ENCODE measurements around the gene HELZ. TPM values are rescaled to one million over a fixed set of nuclear protein-coding genes. Genes with fewer than 3 reads are reported as not detected.
"Not testable (repeated sequence)": the region's sequence is repeated elsewhere in the genome, so short reads cannot be mapped to it uniquely, and the experiment has no call there.

HELZ gene
- polyA plus RNA-seq, 2 of the 4 experiments (the other 2 are of a cell fraction), result 5.6 to 18.3 TPM

- TF ChIP-seq CHD4 (IDR thresholded peaks at IDR 0.05; ENCODE audit: borderline replicate concordance), result no peak
- no peak for TF ChIP-seq EHF (CRISPR knock-in tag; IDR thresholded peaks at IDR 0.05)
- TF ChIP-seq NFE2L2 (conservative IDR thresholded peaks at IDR 0.05; ENCODE audit: low read length), result no peak
- no peak for TF ChIP-seq RAD21 (conservative IDR thresholded peaks at IDR 0.05 in 1 of 2, IDR thresholded peaks at IDR 0.05 in 1 of 2)
- TF ChIP-seq, protein P1, sequence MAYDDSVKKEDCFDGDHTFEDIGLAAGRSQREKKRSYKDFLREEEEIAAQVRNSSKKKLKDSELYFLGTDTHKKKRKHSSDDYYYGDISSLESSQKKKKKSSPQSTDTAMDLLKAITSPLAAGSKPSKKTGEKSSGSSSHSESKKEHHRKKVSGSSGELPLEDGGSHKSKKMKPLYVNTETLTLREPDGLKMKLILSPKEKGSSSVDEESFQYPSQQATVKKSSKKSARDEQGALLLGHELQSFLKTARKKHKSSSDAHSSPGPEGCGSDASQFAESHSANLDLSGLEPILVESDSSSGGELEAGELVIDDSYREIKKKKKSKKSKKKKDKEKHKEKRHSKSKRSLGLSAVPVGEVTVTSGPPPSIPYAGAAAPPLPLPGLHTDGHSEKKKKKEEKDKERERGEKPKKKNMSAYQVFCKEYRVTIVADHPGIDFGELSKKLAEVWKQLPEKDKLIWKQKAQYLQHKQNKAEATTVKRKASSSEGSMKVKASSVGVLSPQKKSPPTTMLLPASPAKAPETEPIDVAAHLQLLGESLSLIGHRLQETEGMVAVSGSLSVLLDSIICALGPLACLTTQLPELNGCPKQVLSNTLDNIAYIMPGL (CRISPR knock-in tag; IDR thresholded peaks at IDR 0.05; ENCODE audit: borderline replicate concordance), result no peak
- TF ChIP-seq, protein P2, sequence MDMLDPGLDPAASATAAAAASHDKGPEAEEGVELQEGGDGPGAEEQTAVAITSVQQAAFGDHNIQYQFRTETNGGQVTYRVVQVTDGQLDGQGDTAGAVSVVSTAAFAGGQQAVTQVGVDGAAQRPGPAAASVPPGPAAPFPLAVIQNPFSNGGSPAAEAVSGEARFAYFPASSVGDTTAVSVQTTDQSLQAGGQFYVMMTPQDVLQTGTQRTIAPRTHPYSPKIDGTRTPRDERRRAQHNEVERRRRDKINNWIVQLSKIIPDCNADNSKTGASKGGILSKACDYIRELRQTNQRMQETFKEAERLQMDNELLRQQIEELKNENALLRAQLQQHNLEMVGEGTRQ (IDR thresholded peaks at IDR 0.05), result no peak
- TF ChIP-seq, protein P3, sequence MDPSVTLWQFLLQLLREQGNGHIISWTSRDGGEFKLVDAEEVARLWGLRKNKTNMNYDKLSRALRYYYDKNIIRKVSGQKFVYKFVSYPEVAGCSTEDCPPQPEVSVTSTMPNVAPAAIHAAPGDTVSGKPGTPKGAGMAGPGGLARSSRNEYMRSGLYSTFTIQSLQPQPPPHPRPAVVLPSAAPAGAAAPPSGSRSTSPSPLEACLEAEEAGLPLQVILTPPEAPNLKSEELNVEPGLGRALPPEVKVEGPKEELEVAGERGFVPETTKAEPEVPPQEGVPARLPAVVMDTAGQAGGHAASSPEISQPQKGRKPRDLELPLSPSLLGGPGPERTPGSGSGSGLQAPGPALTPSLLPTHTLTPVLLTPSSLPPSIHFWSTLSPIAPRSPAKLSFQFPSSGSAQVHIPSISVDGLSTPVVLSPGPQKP (IDR thresholded peaks at IDR 0.05; ENCODE audit: low read depth, low read length), result no peak
- no peak for TF ChIP-seq FOSL2 (IDR thresholded peaks at IDR 0.05)
- TF ChIP-seq FOSL2 (CRISPR knock-in tag; IDR thresholded peaks at IDR 0.05), result no peak
- TF ChIP-seq POLR2A (IDR thresholded peaks at IDR 0.05; ENCODE audit: low read length), result no peak
- no peak for TF ChIP-seq E2F6 (IDR thresholded peaks at IDR 0.05; ENCODE audit: borderline replicate concordance, low read depth)
- TF ChIP-seq, protein P4, sequence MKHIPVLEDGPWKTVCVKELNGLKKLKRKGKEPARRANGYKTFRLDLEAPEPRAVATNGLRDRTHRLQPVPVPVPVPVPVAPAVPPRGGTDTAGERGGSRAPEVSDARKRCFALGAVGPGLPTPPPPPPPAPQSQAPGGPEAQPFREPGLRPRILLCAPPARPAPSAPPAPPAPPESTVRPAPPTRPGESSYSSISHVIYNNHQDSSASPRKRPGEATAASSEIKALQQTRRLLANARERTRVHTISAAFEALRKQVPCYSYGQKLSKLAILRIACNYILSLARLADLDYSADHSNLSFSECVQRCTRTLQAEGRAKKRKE (CRISPR knock-in tag; IDR thresholded peaks at IDR 0.05; ENCODE audit: low read depth), result no peak
- TF ChIP-seq JUNB (IDR thresholded peaks at IDR 0.05), result no peak
- no peak for TF ChIP-seq MAX (IDR thresholded peaks at IDR 0.05)
- no peak for TF ChIP-seq NPAS2 (CRISPR knock-in tag; IDR thresholded peaks at IDR 0.05; ENCODE audit: borderline replicate concordance)
- no peak for TF ChIP-seq HOXA7 (CRISPR knock-in tag; IDR thresholded peaks at IDR 0.05)
- no peak for TF ChIP-seq RFX5 (IDR thresholded peaks at IDR 0.05)
- no peak for TF ChIP-seq ESRRA (IDR thresholded peaks at IDR 0.05; ENCODE audit: borderline replicate concordance, low read length)
- TF ChIP-seq, protein P5, sequence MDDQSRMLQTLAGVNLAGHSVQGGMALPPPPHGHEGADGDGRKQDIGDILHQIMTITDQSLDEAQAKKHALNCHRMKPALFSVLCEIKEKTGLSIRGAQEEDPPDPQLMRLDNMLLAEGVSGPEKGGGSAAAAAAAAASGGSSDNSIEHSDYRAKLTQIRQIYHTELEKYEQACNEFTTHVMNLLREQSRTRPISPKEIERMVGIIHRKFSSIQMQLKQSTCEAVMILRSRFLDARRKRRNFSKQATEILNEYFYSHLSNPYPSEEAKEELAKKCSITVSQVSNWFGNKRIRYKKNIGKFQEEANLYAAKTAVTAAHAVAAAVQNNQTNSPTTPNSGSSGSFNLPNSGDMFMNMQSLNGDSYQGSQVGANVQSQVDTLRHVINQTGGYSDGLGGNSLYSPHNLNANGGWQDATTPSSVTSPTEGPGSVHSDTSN (IDR thresholded peaks at IDR 0.05), result no peak
- FAIRE-seq (no peak), ATAC-seq (no peak), DNase-seq (ENCODE audit: low read depth in 1 of 2, low spot score in 1 of 2) (no peak)
- CTCF ChIA-PET, result interaction anchor here (1.0 to 1.7 kb wide), 2 partner anchors 25 to 31 kb away, joined by 3 to 6 read pairs; no protein-coding TSS in a partner anchor
- H3K4me3 ChIP-seq, result no peak overlapping the region
- POLR2A ChIA-PET, result no interaction called here
- H3K4me2 ChIP-seq, result no peak overlapping the region
- 86% methylated on average over 2 of the region's 2 CpGs for WGBS (ENCODE audit: missing lambda C conversion rate)
- peaks cover 2% of the 10 kb centered on the region for H3K4me1 ChIP-seq
- H3K27ac ChIP-seq, result no peak overlapping the region
- H3K9me3 ChIP-seq, result no peaks in the 10 kb centered on the region
These were observed 117.1 kb downstream of the HELZ start for GRCh38 chr17:67127925-67128324.

- ChIA-PET POLR2A (no interaction called here), CTCF (interaction anchor here (0.6 to 2.0 kb wide), 5 partner anchors 13 to 74 kb away, joined by 3 to 6 read pairs (median 5); no protein-coding TSS in a partner anchor)
- no peaks in the 10 kb centered on the region for H3K4me1 ChIP-seq
- H3K4me3 ChIP-seq, result no peak overlapping the region
- H3K4me2 ChIP-seq, result no peak overlapping the region
- 98% methylated on average over 2 of the region's 2 CpGs for WGBS (ENCODE audit: missing lambda C conversion rate)
- TF ChIP-seq, protein P3 (IDR thresholded peaks at IDR 0.05; ENCODE audit: low read depth, low read length), result no peak
- no peak for TF ChIP-seq RARB (CRISPR knock-in tag; IDR thresholded peaks at IDR 0.05)
- no peak for TF ChIP-seq HEYL (CRISPR knock-in tag; IDR thresholded peaks at IDR 0.05)
- TF ChIP-seq E2F6 (IDR thresholded peaks at IDR 0.05; ENCODE audit: borderline replicate concordance, low read depth), result no peak
- TF ChIP-seq CHD2 (IDR thresholded peaks at IDR 0.05; ENCODE audit: low read length, partially characterized antibody), result no peak
- no peak for TF ChIP-seq EP300 (IDR thresholded peaks at IDR 0.05)
- no peak for TF ChIP-seq EHF (CRISPR knock-in tag; IDR thresholded peaks at IDR 0.05)
- ATAC-seq (no peak), DNase-seq (ENCODE audit: low read depth in 1 of 2, low spot score in 1 of 2) (no peak), FAIRE-seq (no peak)
- no peak overlapping the region for H3K27ac ChIP-seq
- H3K9me3 ChIP-seq, result no peaks in the 10 kb centered on the region
These were observed 118.0 kb downstream of the HELZ start for GRCh38 chr17:67126983-67127382.

DNA sequence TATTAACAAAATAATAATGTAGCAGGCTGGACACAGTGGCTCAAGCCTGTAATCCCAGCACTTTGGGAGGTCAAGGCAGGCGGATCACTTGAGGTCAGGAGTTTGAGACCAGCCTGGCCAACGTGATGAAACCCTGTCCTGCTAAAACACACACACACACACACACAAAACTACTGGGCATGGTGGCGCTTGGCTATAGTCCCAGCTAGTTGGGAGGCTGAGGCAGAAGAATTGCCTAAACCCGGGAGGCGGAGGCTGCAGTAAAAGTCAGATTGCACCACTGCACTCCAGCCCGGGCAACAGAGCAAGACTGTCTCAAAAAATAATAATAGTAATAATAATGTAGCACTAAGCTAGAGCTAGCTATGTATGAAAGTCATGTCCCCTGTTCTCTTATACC is 118.5 kb downstream of the HELZ start:
- ATAC-seq; FAIRE-seq; H3K4me1 ChIP-seq; H3K27ac ChIP-seq; H3K4me2 ChIP-seq; DNase-seq (ENCODE audit: low read depth in 1 of 2, low spot score in 1 of 2); H3K4me3 ChIP-seq; POLR2A ChIA-PET; H3K9me3 ChIP-seq: not testable (repeated sequence)
- 90% methylated on average over 6 of the region's 6 CpGs for WGBS (ENCODE audit: missing lambda C conversion rate)
- CTCF ChIA-PET, result interaction anchor here (0.7 to 2.0 kb wide), 3 partner anchors 14 to 75 kb away, joined by 5 to 6 read pairs (median 5); no protein-coding TSS in a partner anchor
